DMS 273 treated with DMSO at 0.1 percent for 48 hours (cell line): ENCODE results near the gene ZMAT5.
"Not testable (repeated sequence)": the region's sequence is repeated elsewhere in the genome, so short reads cannot be mapped to it uniquely, and the experiment has no call there.

ENCODE experiments used
- DNase-seq: peaks from one replicate; lab custom pipeline; 2025; lab: John Stamatoyannopoulos, UW

Gene ZMAT5

DNA sequence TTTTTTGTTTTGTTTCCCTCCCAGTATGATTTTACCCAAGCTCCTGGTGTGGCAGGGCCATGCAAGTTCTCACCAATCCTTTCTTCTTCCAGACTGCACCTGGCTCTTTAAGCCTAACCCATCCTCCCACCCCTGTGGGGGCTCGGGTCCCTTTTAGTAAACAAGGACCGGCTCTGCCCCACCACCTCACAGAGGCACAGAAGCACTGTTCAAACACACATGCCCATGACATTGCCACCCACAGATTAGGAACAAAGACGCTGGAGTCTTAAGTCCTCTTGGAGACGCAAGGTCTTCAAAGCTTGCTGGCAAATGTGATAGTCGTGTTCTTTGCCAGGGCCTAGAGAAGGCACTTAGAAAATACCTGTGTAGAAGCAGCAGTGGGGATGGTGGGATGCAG, 19.2 kb upstream of the ZMAT5 start:
- no peak for DNase-seq

DNA sequence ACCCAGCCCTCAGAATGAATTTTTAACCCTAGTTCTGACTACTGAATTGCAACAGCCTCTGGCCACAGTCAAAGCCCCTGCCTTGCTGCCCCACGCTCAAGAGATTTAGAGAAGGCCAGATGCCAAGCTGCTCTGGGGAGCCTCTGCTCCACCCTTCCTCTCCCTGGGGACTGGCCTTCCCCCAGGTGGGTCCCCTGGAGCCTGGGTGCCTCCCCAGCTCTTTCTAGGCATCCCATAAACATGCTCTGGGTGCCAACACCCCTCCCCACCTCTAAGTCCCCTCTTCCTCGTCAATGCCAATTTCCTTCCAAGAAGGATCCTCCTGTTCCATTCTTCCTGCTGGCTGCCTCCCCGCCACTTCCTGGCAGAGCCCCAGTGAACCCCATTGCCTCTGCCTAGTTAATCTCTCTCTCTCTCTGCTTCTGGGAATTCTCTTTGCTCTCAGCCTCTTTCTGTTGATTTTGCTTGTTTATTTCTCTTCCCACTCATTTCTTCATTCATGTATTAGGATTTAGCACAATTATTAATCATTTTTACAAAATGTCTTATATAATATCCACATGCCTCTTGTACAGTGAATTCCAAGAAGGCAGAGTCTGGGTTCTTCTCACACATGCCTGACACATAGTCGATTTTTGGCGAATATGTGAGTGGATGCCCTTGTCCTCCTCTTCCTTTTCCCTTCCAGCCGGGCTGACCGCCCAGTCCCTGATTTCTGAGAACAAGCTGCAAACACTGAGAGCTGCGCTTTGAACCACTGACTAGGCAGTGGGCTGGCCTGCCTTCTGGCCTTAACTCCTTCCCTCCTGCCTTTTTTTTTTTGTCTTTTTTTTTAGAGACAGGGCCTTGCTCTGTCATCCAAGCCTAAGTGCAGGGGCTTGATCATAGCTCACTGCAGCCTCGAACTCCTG, 17.9 kb upstream of the ZMAT5 start:
- no peak for DNase-seq

DNA sequence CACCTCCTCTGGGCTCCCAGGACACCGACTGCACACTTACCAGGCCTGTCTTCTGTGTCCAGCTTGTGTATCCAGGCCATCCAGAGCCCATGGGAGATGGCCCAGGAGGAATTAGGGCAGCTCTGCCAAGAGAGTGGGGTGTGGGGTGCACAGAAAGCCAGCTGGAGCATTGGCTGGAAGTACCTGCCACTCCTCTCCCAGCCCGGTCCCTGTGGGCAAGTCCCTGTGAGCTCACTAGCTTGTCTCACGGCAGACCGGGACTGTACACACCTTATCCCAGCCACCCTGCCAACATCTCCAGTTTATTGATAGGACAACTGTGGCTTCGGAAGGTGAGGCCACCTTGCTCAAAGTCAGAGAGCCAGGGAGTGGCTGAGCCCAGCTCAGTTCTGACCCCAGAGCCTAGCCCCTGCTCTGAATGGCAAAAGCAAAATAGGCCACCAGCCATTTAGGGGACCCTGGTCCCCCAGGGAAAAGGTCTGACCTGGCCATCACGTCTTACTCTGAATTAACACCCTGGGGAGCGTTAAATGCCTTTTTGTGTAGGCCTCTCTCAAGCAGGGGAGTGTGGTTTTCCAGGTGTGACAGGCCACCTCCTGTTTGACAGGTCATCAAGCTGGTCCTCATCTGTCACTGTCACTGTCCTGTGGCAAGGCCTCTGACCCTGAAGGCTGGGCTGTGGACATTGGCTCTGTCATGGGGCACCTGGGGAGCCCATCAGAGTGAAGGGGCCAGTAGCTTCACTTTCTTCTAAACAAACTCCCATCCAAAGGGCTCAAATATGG, 15.4 kb upstream of the ZMAT5 start:
- no peak for DNase-seq

DNA sequence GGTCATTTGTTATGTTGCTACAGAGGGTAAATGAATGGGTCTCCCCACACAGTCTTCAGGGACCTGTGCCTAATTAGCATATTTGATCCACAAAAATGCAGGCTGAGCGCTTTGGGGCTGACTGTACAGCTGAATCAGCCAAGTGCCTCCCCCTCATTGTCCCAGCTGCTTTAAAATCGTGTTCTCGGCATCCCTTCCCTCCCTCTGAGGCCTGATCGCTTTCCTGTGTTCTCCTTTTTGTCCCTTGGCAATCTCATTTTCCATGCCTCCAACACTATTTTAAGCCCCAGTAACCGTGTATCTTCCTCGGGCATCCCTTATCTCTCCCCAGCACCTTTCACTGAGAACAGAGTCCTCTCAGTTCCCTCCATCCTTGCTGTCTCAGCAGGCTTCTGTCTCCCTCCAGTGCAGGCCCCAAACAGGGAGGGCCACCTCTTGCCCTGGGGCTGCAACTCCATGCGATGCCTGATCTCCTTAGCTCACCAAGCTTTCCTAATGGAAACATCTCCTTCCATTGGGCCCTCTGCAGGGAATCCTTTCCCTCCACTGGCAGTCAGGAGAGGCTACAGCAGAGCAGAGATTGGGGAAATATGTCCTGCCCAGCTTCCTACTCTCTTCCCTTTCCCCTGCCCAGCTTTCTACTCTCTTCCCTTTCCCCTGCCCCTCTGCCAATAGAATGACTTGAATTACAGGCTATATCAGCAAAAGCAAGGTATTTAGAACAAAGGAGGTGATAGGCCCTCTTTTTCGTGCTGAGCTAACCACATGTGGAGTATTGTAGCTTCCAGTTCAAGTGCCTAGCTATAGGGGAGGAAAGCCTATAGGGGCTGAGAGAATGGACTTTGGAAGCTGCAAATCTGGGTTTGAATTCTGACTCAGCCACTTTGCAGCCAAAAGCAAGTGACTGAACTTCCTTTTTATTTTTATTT, 14.2 kb upstream of the ZMAT5 start:
- DNase-seq = no peak

DNA sequence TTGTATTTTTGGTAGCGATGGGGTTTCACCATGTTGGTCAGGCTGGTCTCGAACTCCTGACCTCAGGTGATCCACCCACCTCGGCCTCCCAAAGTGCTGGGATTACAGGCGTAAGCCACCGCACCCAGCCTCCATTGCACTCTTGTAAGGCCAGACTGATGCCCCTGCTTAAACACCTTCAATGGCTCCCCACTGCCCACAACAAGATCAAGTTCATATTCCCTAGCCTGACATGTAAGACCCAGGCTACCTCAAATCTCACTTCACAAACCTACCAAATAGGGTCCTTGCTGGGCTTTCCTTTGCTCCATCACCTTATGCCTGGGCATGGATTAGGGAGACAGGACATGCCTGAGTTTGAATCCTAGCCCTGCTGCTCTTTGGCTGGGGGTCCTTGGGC, 13.4 kb upstream of the ZMAT5 start:
- DNase-seq = no peak

DNA sequence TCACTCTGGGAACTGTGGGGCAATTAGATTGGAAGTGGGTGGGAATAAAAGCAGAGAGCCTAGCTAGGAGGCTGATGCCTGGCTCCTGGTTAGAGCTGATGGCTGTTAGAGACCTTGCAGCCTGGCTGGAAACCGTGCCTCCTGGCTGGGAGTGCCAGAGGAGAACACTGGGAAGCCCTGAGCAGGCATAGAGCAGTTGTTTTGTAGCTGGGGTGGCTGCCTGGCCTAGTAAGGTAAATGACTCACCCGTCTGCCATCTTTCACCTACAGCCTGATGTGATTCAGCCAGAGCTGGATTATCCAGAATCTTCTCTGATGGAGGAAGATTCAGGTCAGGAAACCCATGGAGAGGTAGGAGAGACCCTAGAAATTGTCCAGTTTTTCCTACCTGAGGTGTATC, 6.4 kb upstream of the ZMAT5 start:
- no peak for DNase-seq

DNA sequence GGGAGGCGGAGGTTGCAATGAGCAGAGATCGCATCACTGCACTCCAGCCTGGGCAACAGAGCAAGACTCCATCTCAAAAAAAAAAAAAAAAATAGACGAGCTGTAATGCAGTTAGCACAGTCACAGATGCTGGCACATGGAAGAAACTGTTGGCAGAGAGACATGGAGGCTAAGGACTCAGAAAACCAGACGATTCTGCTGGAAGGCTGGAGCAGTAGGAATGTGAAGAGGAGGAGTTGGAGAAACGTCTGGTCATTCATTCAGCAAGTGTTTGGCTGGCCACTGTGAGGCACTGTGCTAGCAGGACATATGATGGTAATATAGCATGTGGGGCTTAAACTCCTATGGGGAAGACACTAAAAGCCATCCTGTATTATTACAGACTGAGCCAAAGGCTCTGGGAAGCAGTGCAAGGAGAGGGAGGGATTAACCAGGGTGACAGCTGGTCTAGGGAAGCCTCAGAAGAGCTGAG, 5.4 kb upstream of the ZMAT5 start:
- DNase-seq = peak; percentile 56

DNA sequence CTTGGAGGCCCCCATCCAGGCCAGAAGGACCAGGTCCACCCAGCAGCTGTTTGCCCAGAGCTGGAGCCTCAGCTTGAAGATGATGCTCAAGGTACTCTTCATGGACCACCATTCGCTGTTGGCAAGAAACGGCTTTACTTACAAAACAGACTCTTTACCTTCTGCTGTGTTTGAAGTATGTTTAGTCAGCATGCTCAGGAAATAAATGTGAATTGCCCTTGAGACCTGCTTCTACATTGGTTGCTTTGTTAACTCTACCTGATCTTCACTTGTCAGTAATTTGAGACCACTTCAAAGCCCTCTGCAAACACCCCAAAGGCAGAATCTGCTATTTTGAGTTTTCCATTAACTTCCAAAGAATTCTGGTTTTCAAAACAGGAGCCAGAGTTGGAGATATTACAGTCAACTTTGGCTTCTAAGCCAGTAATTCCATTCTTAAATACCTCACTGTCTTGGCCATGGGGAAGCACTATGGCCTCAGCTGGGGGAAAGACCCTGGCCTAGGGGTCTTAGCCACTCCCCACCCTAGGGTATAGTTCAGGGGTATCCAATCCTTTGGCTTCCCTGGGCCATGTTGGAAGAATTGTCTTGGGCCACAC, 3.0 kb upstream of the ZMAT5 start:
- no peak for DNase-seq

DNA sequence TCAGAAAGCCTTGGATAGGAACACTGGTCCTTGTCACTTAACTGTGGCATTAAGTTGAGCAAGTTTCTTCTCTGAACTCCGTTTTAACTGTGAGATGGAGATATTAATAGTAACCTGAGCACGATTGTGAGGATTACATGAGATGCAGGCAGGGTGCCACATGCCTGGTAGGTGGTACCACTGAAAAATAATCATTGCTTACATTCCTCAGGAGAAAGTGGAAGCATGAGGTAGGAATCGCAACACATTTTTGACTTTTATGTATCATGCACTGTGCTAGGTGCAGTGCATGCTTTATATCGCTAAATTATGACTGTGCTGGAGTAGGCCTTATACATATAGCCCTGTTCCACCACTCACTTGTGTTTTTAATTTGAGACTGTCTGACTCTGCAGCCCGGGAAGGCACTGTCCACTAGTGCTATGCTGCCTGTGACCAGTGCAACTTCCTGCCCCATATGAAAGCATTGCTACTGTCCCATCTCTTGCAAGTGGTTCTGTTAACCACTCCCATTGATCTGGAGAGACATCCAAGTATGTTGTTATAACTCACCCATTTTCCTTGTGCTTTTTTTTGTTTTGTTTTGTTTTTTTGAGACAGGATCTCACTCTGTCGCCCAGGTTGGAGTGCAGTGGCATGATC, 1.4 kb upstream of the ZMAT5 start:
- DNase-seq = no peak

DNA sequence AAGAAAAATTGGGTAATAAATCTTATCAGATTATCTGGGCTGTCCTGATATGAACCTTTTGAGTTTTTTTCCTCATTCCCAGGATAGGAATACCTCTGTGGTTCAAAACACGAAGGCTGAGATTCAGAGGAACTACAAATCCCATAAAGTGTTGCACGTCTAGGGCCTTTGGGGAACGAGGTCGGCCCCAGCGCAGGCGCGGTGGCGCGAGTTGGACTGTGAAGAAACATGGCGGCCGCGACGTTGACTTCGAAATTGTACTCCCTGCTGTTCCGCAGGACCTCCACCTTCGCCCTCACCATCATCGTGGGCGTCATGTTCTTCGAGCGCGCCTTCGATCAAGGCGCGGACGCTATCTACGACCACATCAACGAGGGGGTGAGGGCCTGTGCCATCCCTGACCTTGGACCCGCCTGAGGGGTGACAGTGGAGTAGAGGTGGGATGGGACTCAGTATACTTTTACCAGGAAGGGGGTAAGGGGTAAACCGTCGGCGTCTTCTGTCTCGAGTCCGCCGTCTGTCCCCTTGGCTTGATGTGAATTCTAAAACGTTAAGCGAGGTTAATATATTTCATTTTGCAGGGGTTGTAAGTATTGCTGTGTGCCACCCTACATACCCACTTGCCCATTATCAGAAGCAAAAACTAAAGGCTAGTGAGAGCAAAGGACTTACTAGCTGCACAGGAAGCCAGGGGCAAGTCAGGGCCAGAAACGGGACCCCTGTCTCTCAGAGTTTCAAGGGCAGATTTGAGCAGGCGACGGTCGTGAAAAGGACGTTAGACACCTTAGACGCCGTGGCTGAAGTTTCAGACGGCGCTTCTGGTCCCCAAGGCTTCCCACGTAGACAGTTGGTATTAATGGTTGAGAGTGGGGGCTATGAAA, 604 bp upstream of the ZMAT5 start, which contains the start of gene UQCR10:
Gene UQCR10, plus strand, starts transcription at position 199 of the 881 bp plus-strand sequence. Its CDS starts 30 bp downstream, at position 229.
- peak; percentile 76 for DNase-seq

DNA sequence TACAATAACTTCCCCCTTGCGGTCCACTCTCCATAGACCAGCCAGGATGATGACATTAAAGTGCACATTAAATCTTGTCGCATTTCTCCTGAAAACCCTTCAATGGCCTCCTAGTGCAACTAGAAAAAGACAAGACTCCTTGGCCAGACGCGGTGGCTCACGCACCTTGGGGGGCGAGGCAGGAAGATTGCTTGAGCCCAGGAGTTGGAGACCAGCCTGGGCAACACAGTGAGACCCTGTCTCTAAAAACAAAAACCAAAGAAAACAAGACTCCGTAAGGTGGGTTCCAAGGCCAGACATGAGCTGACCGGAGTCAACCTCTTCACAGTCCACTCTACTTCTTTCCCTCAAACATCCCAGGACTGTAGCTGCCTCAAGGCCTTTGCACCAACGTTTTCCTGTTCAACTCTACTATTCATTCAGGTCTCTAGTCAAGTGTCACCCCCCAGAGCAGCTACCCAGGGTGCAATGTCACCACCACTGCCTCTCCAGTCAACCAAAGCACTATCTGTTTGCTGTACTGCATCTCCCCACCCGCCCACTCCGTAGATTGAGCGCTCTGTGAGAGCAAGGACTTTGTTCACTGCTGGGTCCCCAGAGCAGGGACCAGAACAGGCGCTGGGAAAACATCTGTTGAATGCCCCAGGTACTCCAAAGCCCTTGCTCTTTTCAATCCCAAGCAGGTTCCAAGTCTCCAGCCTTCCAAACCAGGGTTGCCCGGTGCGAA, 739 bp downstream of the ZMAT5 start:
- no peak for DNase-seq

DNA sequence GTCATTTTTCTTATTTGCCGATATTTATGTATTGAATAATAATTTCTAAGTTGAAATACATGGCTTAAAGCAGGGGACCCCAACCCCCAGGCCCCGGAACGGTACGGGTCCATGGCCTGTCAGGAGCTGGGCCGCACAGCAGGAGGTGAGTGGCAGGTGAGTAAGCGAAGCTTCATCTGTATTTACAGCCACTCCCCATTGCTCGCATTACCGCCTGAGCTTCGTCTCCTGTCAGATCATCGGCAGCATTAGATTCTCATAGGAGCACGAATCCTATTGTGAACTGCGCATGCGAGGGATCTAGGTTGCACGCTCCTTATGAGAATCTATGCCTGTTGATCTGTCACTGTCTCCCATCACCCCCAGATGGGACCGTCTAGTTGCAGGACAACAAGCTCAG, 4.5 kb downstream of the ZMAT5 start:
- DNase-seq = no peak

DNA sequence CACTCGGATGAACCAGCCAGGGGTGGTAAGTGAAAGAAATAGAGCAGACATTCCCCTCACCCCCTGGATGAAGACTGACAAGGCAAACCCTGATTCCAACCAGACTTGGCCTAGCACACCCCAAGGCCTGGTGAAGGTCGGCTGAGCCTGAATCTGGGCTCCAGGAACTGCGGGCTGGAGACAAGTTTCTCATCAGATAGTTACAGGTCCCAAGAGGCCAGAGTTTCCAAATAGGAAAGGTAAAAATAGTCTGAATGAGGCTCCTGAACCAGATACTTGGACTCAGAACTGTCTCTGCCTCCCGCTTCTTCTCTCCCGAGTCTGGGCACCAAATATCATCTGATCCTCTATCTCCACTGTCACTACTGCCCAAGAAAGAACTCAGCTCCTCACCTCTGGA, 7.8 kb downstream of the ZMAT5 start:
- DNase-seq = no peak

DNA sequence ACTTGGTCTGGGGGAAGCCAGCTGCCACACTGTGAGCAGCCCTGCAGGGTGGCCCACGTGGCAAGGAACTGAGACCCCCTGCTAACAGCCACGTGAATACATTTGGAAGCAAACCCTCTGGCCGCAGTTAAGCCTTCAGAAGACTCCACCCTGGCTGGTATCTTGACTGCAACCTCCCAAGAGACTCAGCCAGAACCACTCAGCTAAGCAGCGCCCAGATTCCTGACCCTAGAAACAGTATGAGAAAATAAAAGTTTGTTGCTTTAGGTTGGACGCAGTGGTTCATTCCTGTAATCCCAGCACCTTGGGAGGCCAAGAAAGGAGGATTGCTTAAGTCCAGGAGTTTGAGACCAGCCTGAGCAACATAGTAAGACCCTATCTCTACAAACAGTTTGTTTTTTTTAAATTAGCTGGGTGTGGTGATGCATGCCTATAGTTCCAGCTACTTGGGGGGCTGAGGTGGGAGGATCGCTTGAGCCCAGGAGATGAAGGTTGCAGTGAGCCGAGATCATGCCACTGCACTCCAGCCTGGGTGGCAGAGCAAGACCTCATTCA, 8.7 kb downstream of the ZMAT5 start:
- DNase-seq = no peak

DNA sequence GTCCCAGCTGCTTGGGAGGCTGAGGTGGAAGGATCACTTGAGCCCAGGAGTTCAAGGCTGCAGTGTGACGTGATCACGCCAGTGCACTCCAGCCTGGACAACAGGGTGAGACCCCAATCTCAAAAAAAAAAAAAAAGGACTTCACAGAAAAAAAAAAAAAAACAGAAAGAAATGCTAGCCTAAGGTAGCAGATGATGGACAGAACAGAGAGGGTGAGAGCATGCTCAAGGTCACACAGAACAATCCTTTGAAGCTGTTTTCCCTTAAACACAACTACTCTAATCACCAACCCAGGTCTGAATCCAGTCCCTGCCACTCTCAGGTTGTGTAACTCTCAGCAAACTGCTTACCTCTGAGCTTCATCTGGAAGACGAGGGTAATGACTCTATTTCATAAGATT, 9.7 kb downstream of the ZMAT5 start:
- DNase-seq = no peak

DNA sequence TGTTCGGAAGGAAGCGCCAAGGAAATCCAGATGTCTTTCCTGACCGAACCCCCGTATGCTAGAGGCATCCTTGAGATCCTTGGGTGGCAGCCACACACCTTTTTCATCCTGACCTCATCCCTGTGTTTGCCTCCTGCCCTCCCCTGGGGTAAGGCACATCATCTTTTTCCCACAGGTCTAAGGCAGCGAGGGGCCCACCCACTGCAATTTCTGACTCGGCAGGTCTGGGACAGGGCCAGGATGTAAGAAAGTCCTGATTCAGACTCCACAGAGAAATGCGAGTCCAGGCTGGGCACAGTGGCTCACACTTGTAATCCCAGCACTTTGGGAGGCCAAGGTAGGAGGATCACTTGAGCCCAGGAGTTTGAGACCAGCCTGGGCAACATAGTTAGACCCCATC, 10.5 kb downstream of the ZMAT5 start:
- no peak for DNase-seq

DNA sequence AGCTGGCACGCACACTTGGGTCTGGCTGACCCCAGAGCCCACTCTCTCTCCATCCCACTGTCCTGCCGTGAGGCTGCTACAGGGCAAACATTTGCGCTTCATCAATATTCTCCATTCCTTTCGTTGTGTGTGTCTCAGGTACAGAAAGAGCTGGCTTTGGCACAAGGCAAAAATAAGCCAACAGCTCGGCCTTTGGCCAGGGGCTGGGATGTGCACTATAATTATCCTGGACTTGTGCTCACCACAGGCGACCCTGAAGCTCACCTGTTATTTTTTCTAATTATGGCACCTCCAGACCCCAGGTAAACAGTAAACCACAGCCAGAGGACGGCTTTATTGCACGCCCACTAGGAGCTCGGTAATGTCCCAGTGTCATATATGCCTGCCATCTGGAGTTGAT, 10.9 kb downstream of the ZMAT5 start:
- no peak for DNase-seq

DNA sequence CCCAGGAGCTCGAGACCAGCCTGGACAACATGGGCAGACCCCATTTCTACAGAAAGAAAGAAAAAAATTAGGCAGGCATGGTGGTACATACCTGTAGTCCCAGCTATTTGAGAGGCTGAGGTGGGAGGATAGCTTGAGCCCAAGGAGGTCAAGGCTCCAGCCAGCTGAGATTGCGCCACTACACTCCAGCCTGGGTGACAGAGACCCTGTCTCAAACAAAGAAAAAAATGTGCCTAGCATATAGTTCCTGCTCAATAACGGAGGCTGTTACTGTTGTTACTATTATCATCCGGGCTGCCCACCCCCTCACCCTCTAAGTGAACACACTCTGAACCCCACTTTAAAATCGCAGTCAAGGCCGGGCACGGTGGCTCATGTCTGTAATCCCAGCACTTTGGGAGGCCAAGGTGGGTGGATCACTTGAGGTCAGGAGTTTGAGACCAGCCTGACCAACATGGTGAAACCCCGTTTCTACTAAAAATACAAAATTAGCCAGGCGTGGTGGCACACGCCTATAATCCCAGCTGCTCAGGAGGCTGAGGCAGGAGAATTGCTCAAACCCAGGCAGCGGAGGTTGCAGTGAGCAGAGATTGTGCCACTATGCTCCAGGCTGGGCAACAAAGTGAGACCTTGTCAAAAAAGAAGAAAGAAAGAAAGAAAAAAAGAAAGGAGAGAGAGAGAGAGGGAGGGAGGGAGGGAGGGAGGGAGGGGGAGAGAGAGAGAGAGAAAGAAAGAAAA, 12.0 kb downstream of the ZMAT5 start:
- not testable (repeated sequence) for DNase-seq
